Body of pancreas (tissue), 4 donors: Measurements from ENCODE around the gene SS18L1. TPM values are rescaled to one million over a fixed set of nuclear protein-coding genes. Genes with fewer than 3 reads are reported as not detected.

Experiments
- ATAC-seq: fragments of 150-250 bp; one replicate; pipeline ENCODE4 v1.9.1; 2016
- DNase-seq, 4 donors: peaks; one replicate each; pipeline ENCODE4 v3.0.0-alpha.2; 2019
- H3K27ac ChIP-seq, 4 donors: fragments of 200-600 bp; sonication (generic); 1 replicate in 3 of 4; 2 replicates in 1 of 4; pipeline versions ENCODE4 v1.5.1 to v1.6.1; 2016 to 2019; ENCODE audit warnings: mild to moderate bottlenecking in 1 of 4, mixed read lengths in 1 of 4, moderate library complexity in 1 of 4
- H3K27me3 ChIP-seq, 2 donors: fragments of 200-600 bp; sonication (generic); one replicate each; pipeline ENCODE4 v1.6.0; 2016; ENCODE audit warnings: mild to moderate bottlenecking in 1 of 2
- H3K36me3 ChIP-seq, 2 donors: fragments of 200-600 bp; sonication (generic); replicated peaks in 1 of 2; 2 replicates each; pipeline ENCODE4 v1.5.1; 2016; ENCODE audit warnings: low read depth in 2 of 2; ENCODE audit not compliant: insufficient read depth in 1 of 2
- H3K4me1 ChIP-seq: fragments of 200-600 bp; sonication (generic); one replicate; pipeline ENCODE4 v1.6.0; 2016
- H3K4me3 ChIP-seq, 2 donors: fragments of 200-600 bp; sonication (generic); 1 replicate in 1 of 2; 2 replicates in 1 of 2; pipeline ENCODE4 v1.5.1; 2016 to 2019
- H3K9me3 ChIP-seq, 3 donors: fragments of 200-600 bp; sonication (generic); 1 replicate in 2 of 3; 2 replicates in 1 of 3; pipeline ENCODE4 v1.5.1; 2016
- CTCF ChIP-seq, 7 experiments: fragments of 450-650 bp in 4 of 7; fragments of 200-600 bp in 3 of 7; sonication (generic) in 3 of 7; IDR thresholded peaks; one replicate each; pipeline ENCODE4 v1.5.1; 2016 to 2019; ENCODE audit warnings: antibody characterized with exemption in 7 of 7
- POLR2A ChIP-seq, 3 donors: fragments of 450-650 bp; IDR thresholded peaks; one replicate each; pipeline ENCODE4 v1.6.1; 2016; ENCODE audit warnings: antibody characterized with exemption in 3 of 3, mild to moderate bottlenecking in 2 of 3
- WGBS, 2 donors: methylation state at CpG; one replicate each; pipeline ENCODE4 v1.1.5; 2017; 5-methylcytosine and 5-hydroxymethylcytosine counted together
- intact Hi-C: fragments of 100-400 bp; cut with DNase I; formaldehyde crosslinking; loops from one replicate; pipeline ENCODE4 v1.15.1; 2023
- total RNA-seq, 2 donors: library from RNA; depleted of rRNA; stranded (reverse); fragments of >200 nt; gene quantifications; one replicate each; pipeline ENCODE4 v1.1.0, GENCODE V29; 2016

The SS18L1 gene
- total RNA-seq, 2 donors from 2014 or later = 11.4 to 14.5 TPM

GRCh38 chr20:62174870-62175624 lies 31.5 kb downstream of the SS18L1 start:
- no peaks in the 10 kb centered on the region for H3K4me1 ChIP-seq
- intact Hi-C loops = no loop called here
- TF ChIP-seq CTCF (IDR thresholded peaks at IDR 0.05) = no peak
- TF ChIP-seq POLR2A (IDR thresholded peaks at IDR 0.05) = no peak
- H3K36me3 ChIP-seq = peaks cover 0 to 9% of the 10 kb centered on the region in 2 donors
- H3K9me3 ChIP-seq = no peaks in the 10 kb centered on the region
- DNase-seq = no peak
- no peaks in the 10 kb centered on the region for H3K27me3 ChIP-seq
- 95 to 97% methylated on average over 22 to 26 of the region's 26 CpGs for WGBS, 2 donors
- no peak overlapping the region for H3K4me3 ChIP-seq
- H3K27ac ChIP-seq = no peak overlapping the region
- ATAC-seq = no peak

- Histone ChIP-seq H3K27ac (no peak overlapping the region), H3K4me1 (no peaks in the 10 kb centered on the region), H3K4me3 (no peak overlapping the region), H3K9me3 (no peaks in the 10 kb centered on the region), H3K36me3 (peaks cover 0 to 9% of the 10 kb centered on the region in 2 donors), H3K27me3 (no peaks in the 10 kb centered on the region)
- TF ChIP-seq CTCF (IDR thresholded peaks at IDR 0.05) (no peak), POLR2A (IDR thresholded peaks at IDR 0.05) (no peak)
- intact Hi-C loops = no loop called here
- no peak for ATAC-seq
- no peak for DNase-seq
- WGBS, 2 donors = 78 to 90% methylated on average over 6 to 10 of the region's 10 CpGs
Measured at GRCh38 chr20:62175711-62176110, 32.1 kb downstream of the SS18L1 start.

- H3K27me3 ChIP-seq = no peaks in the 10 kb centered on the region
- H3K9me3 ChIP-seq = no peaks in the 10 kb centered on the region
- DNase-seq (no peak), ATAC-seq (no peak)
- peaks cover 2% of the 10 kb centered on the region for H3K4me1 ChIP-seq
- H3K27ac ChIP-seq = no peak overlapping the region
- 86 to 89% methylated on average over 15 of the region's 15 CpGs for WGBS, 2 donors
- intact Hi-C loops = no loop called here
- H3K4me3 ChIP-seq = no peak overlapping the region
- H3K36me3 ChIP-seq = peaks cover 0 to 9% of the 10 kb centered on the region in 2 donors
- no peak for TF ChIP-seq CTCF (IDR thresholded peaks at IDR 0.05)
- no peak for TF ChIP-seq POLR2A (IDR thresholded peaks at IDR 0.05)
Measured at GRCh38 chr20:62176866-62177265, 33.3 kb downstream of the SS18L1 start.

DNA sequence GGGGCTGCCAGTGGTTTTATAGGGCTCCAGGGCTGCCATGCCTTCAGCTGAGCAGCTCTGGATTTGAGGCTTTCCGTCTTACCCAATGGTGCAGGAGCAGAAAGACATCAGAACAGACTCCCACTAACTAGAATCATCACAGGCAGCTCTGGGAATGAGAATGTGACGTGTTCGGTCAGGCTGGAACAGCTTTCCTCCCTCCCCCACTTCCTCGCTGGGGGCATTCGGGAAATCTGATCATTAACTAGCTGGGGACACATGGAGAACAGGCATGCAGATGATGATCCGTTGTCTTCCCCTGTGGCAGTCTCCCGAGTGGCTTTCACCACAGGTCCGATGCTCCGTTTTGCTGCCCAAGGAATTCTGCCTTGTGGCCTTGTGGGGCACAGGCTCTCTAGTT lies 33.7 kb downstream of the SS18L1 start:
- 91 to 92% methylated on average over 9 of the region's 9 CpGs for WGBS, 2 donors
- intact Hi-C loops = no loop called here
- TF ChIP-seq CTCF (IDR thresholded peaks at IDR 0.05) = no peak
- no peak for TF ChIP-seq POLR2A (IDR thresholded peaks at IDR 0.05)
- Histone ChIP-seq H3K36me3 (peaks cover 0 to 9% of the 10 kb centered on the region in 2 donors), H3K4me1 (peaks cover 6% of the 10 kb centered on the region), H3K27me3 (no peaks in the 10 kb centered on the region), H3K27ac (no peak overlapping the region), H3K4me3 (no peak overlapping the region), H3K9me3 (no peaks in the 10 kb centered on the region)
- ATAC-seq = no peak
- no peak for DNase-seq
